NCI-H82 treated with DMSO at 0.1 percent for 48 hours (cell line): ENCODE results near the gene FAM20A.
"Not testable (repeated sequence)": the region's sequence is repeated elsewhere in the genome, so short reads cannot be mapped to it uniquely, and the experiment has no call there.

Experiments used
- DNase-seq: peaks from one replicate; lab custom pipeline; 2025; ENCODE audit not compliant: unreplicated experiment; lab: John Stamatoyannopoulos, UW

FAM20A gene

GRCh38 chr17:68527314-68527713 lies 73.9 kb downstream of the FAM20A start:
- no peak for DNase-seq

GRCh38 chr17:68526548-68526947 lies 74.6 kb downstream of the FAM20A start:
- no peak for DNase-seq

DNA sequence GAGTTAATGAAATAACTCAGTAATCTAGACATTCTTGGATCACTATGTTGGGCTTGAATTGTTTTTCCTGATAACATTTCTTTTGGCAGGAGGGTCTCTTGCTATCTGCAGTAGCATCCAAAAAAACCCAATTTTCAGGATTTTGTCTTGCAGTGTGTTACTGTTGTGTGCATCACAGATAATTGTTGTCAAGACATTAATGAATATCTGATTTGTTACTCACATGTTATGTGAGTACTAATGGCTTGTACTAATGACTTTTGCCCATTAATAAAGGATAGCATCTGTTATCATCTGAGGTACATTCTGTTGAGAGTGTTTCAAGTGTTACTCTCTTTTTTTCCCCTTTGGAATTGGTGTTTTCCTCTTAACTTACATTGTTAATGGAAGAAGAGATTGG lies 78.9 kb downstream of the FAM20A start:
- DNase-seq: no peak

- no peak for DNase-seq
Observed at GRCh38 chr17:68519911-68520310, 81.3 kb downstream of the FAM20A start.

DNA sequence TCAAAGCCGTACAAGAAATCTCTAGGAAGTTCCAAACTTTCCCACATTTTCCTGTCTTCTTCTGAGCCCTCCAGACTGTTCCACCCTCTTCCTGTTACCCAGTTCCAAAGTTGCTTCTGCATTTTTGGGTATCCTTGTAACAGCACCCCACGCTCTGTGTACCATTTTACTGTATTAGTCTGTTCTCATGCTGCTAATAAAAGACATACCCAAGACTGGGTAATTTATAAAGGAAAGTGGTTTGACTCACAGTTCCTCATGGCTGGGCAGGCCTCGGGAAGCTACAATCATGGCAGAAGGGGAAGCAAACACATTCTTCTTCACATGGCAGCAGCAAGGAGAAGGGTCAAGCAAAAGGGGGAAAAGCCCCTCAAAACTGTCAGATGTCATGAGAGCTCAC lies 82.1 kb downstream of the FAM20A start:
- not testable (repeated sequence) for DNase-seq

DNA sequence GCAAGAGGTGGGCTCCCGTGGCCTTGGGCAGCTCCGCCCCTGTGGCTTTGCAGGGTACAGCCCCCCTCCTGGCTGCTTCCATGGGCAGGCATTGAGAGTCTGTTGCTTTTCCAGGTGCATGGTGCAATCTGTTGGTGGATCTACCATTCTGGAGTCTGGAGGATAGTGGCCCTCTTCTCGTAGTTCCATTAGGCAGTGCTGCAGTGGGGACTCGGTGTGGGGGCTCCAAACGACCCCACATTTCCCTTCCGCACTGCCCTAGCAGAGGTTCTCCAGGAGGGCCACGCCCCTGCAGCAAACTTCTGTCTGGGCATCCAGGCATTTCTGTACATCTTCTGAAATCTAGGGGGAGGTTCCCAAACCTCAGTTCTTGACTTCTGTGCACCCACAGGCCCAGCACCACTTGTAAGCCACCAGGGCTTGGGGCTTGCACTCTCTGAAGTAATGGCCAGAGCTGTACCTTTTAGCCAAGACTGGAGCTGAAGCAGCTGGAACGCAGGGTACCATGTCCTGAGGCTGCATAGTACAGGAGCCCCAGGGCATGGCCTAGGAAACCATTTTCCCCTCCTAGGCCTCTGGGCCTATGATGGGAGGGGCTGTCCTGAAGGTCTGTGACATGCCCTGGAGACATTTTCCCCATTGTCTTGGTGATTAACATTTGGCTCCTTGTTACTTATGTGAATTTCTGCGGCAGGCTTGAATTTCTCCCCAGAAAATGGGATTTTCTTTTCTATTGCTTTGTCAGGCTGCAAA lies 82.9 kb downstream of the FAM20A start:
- no peak for DNase-seq

- DNase-seq: not testable (repeated sequence)
Observed at GRCh38 chr17:68517605-68518004, 83.6 kb downstream of the FAM20A start.

DNA sequence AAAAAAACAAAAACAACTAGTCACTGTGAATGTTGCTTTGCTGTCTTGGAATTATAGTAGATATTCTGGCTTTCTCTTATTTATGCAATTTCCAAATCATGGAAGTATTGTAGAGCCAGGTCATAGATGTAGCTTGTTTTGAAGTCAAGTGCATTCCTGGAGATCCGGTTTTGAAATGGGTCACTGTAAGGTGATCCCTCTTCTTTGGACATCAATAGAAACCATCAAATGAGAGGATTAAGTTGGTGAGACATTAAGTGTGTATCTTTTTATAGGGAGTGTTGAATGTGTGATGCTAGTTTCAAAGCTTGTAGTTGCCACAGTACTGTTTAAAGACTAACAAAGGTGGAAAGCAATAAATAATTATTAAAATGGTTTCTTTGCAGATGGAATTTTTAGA lies 84.4 kb downstream of the FAM20A start:
- no peak for DNase-seq

GRCh38 chr17:68514831-68515635 lies 86.1 kb downstream of the FAM20A start:
- DNase-seq: no peak

- DNase-seq: no peak
Observed at GRCh38 chr17:68513932-68514331, 87.2 kb downstream of the FAM20A start.

GRCh38 chr17:68512960-68513474 lies 88.2 kb downstream of the FAM20A start:
- peak; percentile 7 for DNase-seq

DNA sequence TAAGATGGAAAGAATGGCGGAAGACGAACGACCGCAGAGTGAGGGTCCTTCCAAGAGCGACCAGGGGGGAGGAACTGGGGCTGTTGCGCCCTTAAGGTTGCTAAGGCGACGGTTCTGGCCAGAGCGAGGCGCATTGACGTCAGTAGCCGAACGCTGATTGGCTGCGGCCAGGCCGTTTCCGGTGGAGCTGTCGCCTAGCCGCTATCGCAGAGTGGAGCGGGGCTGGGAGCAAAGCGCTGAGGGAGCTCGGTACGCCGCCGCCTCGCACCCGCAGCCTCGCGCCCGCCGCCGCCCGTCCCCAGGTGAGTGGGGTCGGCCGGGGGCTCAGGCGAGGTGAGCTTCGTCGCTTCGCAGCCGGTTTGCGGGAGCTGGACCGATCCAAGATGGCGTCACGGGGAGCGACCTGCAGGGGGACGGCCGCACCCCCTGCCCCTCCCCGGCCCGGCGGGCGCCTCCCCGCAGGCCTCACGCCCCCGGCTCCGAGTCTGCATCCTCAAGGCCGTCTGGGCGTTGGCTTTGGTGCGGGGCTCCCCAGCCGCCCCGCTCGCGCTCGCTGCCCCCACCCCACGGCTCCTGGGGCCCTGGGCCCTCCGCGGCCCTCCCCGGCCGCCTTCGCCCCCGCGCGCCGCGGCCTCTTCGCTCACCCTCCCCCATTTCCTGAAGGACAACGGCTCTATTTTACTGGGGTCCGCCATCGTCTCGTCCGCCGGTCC lies 88.8 kb downstream of the FAM20A start, which contains the start of gene PRKAR1A:
PRKAR1A (plus strand) TSS at position 184 of the 713 bp plus-strand sequence. CDS start 2,970 bp downstream, outside the sequence.
- DNase-seq: peak; percentile 71

DNA sequence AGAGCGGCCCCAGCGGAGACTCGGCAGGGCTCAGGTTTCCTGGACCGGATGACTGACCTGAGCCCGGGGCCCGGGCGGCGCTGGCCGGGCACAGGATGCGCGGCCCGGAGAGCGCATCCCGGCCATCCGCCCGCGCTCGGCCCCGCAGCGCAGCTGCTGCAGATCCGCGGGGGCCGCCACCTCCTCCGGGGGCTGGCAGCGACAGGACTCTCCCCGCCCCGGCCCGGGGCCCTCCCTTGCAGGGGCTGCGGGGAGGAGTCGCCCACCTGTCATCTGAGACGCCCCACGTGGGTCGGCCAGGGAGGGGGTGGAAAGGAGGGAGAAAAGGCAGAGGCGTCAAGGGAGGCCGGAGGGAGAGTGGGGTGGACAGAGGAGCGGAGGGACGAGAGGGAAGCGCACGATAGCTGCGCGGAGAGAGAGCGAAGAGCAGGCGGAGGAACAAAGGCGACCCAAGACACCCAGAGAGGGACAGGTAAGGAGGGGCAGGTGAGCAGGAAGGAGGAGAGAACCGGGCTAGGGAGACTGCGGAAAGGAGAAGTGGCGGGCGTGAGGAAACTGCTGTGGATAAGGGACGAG lies 89.4 kb downstream of the FAM20A start:
- DNase-seq: peak; percentile 64

DNA sequence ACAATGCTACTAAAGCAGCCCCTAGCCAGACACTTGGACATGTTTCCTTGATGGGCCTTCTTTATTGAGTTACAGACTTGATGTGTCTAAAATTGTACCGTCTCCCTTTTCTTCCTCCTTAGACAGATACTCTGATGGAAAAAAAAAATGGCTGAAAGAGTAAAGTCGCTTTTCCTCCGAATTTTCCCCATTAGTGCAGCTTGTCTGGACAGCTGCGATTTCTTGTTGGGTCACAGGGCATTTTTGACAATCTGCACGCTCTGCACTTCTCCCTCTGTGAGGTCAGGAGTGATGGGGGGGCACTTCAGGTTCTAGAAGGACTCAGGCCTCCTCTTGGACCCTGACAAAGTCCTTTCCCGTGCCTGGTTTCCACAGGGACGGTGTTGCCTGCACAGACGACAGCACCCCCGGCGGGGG lies 89.9 kb downstream of the FAM20A start:
- DNase-seq: no peak

- DNase-seq: peak; percentile 28
Observed at GRCh38 chr17:68509141-68510057, 91.8 kb downstream of the FAM20A start.

DNA sequence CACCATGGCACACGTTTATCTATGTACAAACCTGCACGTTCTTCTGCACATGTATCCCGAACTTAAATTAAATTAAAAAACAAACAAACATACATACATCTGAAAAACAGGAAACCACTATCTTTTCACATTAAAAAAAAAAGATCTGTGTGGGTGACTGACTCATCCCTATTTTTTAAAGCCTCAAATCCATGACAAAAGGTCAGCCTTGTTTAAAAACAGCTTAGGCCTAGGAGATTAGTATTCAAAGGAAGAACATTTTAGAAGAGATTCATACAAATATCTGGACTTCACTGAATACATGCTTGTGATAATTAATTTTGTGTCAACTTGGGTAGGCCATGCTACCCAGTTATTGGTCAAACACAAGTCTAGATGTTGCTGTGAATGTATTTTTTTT lies 93.6 kb downstream of the FAM20A start:
- DNase-seq: peak; percentile 54

GRCh38 chr17:68505951-68506350 lies 95.2 kb downstream of the FAM20A start:
- DNase-seq: no peak

GRCh38 chr17:68501074-68501473 lies 100.1 kb downstream of the FAM20A start:
- DNase-seq: no peak

DNA sequence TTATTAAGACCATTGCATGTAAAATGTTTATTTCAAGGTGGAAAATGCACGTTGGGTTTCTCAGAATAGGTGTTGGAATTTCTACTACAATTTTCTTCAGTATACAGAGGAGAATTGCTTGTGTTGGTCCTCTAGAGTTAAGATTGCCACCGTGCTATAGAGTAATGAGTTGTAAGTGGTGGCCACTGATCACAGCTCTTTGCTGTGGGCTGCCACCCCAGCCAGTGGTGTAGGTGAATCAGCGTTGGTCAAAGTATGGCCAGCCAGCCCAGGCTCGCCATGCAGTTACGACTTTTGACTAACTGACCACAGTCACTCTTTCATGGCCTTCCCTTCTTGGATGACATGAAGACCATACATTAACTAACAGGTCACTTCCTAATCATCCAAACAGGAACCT lies 101.6 kb downstream of the FAM20A start:
- no peak for DNase-seq
